K562 (cell line): ENCODE data around the gene IFT122. TPM values are rescaled to one million over a fixed set of nuclear protein-coding genes. Genes with fewer than 3 reads are reported as not detected.

Experiments
- BACH1 ChIP-seq: fragments of 200-800 bp; sonication (Bioruptor generic); IDR thresholded peaks from 2 replicates; pipeline ENCODE4 v1.6.1; 2016; ENCODE audit warnings: missing genetic modification characterization, missing compliant biosample characterization
- BRD9 ChIP-seq: fragments of 450-650 bp; IDR thresholded peaks from 2 replicates; pipeline ENCODE4 v1.6.1; 2018; ENCODE audit warnings: low read depth; ENCODE audit not compliant: partially characterized antibody
- CHD4 ChIP-seq: fragments of 200-600 bp; sonication (generic); IDR thresholded peaks from 3 replicates; pipeline ENCODE4 v1.6.1; 2012; ENCODE audit warnings: low read depth, mild to moderate bottlenecking, mixed read lengths, low read length, inconsistent platforms; ENCODE audit not compliant: insufficient read depth, insufficient replicate concordance, poor library complexity, severe bottlenecking
- DIDO1 ChIP-seq: fragments of 450-650 bp; IDR thresholded peaks from 2 replicates; pipeline ENCODE4 v1.6.1; 2016; ENCODE audit warnings: low read depth, missing biosample characterization, missing genetic modification characterization
- HNRNPH1 ChIP-seq: fragments of 200-400 bp; formaldehyde crosslinking; optimal IDR thresholded peaks from 2 replicates; pipeline ENCODE3; 2017; ENCODE audit warnings: low read depth, mild to moderate bottlenecking, low read length, moderate library complexity
- KAT2B ChIP-seq: IDR thresholded peaks from one replicate; pipeline ENCODE4 v1.6.1; 2012; ENCODE audit warnings: low read depth, mild to moderate bottlenecking, control low read depth, inconsistent platforms, low read length, moderate library complexity
- NR2C2 ChIP-seq, 2 experiments: fragments of 200-800 bp in 1 of 2; sonication (Bioruptor generic) in 1 of 2; sonication (generic) in 1 of 2; formaldehyde crosslinking in 1 of 2; IDR thresholded peaks; 2 replicates each; pipeline versions ENCODE4 v1.6.1 to v1.8.0; 2016 to 2022; ENCODE audit warnings: mild to moderate bottlenecking in 1 of 2, missing compliant biosample characterization in 1 of 2, missing genetic modification characterization in 1 of 2, missing genetic modification reagents in 1 of 2
- POLR2A ChIP-seq: fragments of 450-650 bp; conservative IDR thresholded peaks from 2 replicates; pipeline ENCODE4 v1.6.1; 2016
- TGIF2 ChIP-seq: sonication (generic); formaldehyde crosslinking; IDR thresholded peaks from 2 replicates; pipeline ENCODE4 v1.8.1; 2022; ENCODE audit warnings: mild to moderate bottlenecking, missing genetic modification reagents, moderate library complexity
- TRIM24 ChIP-seq, 2 experiments: fragments of 450-650 bp; IDR thresholded peaks; 2 replicates each; pipeline ENCODE4 v1.6.1; 2016
- ZNF274 ChIP-seq: IDR thresholded peaks from 2 replicates; pipeline ENCODE4 v1.6.1; 2011; ENCODE audit warnings: low read depth, mild to moderate bottlenecking, low read length, moderate library complexity, borderline replicate concordance
- ZNF3 ChIP-seq: fragments of 250-450 bp; sonication (Bioruptor Pico); IDR thresholded peaks from 2 replicates; pipeline ENCODE4 v1.5.0; 2021; ENCODE audit warnings: mild to moderate bottlenecking, moderate library complexity
- ZNF551 ChIP-seq: fragments of 250-450 bp; sonication (Bioruptor Pico); IDR thresholded peaks from 2 replicates; pipeline ENCODE4 v1.5.0; 2021; ENCODE audit warnings: mild to moderate bottlenecking, moderate library complexity
- polyA plus RNA-seq, 8 experiments: library from polyadenylated mRNA; depleted of rRNA in 4 of 8; stranded (reverse) in 5 of 8; unstranded in 3 of 8; fragments of >200 nt; fragmentation: Nextera tagmentation in 2 of 8; fragmentation: Illumina TruSeq in 1 of 8; extraction: Ambion mirVana in 2 of 8; extraction: Trizol in 1 of 8; gene quantifications; 2 replicates each; pipeline versions ENCODE4 v1.2.1 to v1.2.3, GENCODE V29; 2011 to 2014; ENCODE audit warnings: inconsistent platforms in 1 of 8, missing spikeins in 1 of 8
- total RNA-seq, 7 experiments: library from RNA; depleted of rRNA in 6 of 7; stranded (reverse); fragments of >200 nt in 6 of 7; fragmentation: Illumina TruSeq in 2 of 7; extraction: Trizol in 2 of 7; gene quantifications; 2 replicates each; pipeline versions ENCODE4 v1.2.1 to v1.2.3, GENCODE V29; 2011 to 2021; ENCODE audit warnings: low replicate concordance in 1 of 7
- TF ChIP-seq, protein P1 (sequence below), 3 experiments: fragments of 200-800 bp in 1 of 3; fragments of 250-450 bp in 1 of 3; fragments of 450-650 bp in 1 of 3; sonication (Bioruptor Pico) in 1 of 3; sonication (Bioruptor generic) in 1 of 3; formaldehyde crosslinking in 1 of 3; IDR thresholded peaks; 2 replicates each; pipeline versions ENCODE4 v1.6.1 to v1.8.0; 2016 to 2022; ENCODE audit warnings: mild to moderate bottlenecking in 2 of 3, missing genetic modification characterization in 2 of 3, missing compliant biosample characterization in 1 of 3, moderate library complexity in 1 of 3
- TF ChIP-seq, protein P2 (sequence below): fragments of 250-450 bp; sonication (Bioruptor Pico); IDR thresholded peaks from 2 replicates; pipeline ENCODE4 v1.5.0; 2021; ENCODE audit warnings: mild to moderate bottlenecking, borderline replicate concordance
- TF ChIP-seq, protein P3 (sequence below): fragments of 250-450 bp; sonication (Bioruptor Pico); IDR thresholded peaks from 2 replicates; pipeline ENCODE4 v1.4.0; 2020; ENCODE audit warnings: mild to moderate bottlenecking, moderate library complexity
- TF ChIP-seq, protein P4 (sequence below): sonication (generic); formaldehyde crosslinking; IDR thresholded peaks from 2 replicates; pipeline ENCODE4 v1.9.0; 2022; ENCODE audit warnings: mild to moderate bottlenecking, missing genetic modification reagents

The IFT122 gene
- total and polyA plus RNA-seq, 9 of the 15 experiments (the other 6 are each of a cell fraction or from before 2014, with no cell fraction given), result 2.4 to 11.5 (median 7.7) TPM

DNA sequence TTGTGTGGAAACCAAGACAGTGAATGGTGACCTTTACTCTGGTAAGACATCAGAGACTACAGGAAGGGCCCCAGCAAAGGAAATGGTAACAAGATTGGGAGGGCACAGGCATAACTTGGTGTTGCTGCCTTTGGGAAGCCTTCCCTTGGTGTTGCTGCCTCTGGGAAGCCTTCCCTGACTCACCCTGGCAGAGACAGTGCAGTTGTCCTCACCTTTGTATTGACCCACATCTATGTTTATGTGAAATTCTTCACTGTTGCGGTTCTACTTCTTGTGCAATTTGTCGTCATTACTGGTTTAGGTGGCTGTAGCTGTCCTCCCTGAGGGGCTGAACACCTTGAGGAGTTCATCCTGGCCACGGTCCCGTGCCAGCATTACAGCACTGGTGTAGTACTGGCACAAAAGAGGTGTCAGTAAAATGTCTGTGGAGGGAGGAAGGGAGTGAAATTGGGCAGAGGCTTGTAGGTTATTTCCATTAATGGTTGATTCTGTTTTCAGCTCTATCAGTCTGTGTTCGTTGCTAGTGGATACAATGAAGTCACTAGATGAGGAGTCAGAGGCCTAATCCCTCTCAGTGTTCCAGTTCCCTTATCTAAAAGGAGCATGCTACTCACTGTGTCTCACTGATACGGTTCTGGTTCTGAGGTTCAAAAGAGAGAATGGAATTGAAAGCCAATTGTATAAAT is 21.6 kb downstream of the IFT122 start (continued):
- TF ChIP-seq, protein P1, sequence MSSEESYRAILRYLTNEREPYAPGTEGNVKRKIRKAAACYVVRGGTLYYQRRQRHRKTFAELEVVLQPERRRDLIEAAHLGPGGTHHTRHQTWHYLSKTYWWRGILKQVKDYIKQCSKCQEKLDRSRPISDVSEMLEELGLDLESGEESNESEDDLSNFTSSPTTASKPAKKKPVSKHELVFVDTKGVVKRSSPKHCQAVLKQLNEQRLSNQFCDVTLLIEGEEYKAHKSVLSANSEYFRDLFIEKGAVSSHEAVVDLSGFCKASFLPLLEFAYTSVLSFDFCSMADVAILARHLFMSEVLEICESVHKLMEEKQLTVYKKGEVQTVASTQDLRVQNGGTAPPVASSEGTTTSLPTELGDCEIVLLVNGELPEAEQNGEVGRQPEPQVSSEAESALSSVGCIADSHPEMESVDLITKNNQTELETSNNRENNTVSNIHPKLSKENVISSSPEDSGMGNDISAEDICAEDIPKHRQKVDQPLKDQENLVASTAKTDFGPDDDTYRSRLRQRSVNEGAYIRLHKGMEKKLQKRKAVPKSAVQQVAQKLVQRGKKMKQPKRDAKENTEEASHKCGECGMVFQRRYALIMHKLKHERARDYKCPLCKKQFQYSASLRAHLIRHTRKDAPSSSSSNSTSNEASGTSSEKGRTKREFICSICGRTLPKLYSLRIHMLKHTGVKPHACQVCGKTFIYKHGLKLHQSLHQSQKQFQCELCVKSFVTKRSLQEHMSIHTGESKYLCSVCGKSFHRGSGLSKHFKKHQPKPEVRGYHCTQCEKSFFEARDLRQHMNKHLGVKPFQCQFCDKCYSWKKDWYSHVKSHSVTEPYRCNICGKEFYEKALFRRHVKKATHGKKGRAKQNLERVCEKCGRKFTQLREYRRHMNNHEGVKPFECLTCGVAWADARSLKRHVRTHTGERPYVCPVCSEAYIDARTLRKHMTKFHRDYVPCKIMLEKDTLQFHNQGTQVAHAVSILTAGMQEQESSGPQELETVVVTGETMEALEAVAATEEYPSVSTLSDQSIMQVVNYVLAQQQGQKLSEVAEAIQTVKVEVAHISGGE (CRISPR knock-in tag; IDR thresholded peaks at IDR 0.05), result peak in 1 of 3 experiments; percentile 53; a peak in 1 of 6 replicates
- TF ChIP-seq KAT2B, result no peak
- TF ChIP-seq HNRNPH1, result no peak
- TF ChIP-seq BRD9, result no peak
- peak; percentile 63 to 68 for TF ChIP-seq TRIM24 (IDR thresholded peaks at IDR 0.05)
- TF ChIP-seq, protein P2, sequence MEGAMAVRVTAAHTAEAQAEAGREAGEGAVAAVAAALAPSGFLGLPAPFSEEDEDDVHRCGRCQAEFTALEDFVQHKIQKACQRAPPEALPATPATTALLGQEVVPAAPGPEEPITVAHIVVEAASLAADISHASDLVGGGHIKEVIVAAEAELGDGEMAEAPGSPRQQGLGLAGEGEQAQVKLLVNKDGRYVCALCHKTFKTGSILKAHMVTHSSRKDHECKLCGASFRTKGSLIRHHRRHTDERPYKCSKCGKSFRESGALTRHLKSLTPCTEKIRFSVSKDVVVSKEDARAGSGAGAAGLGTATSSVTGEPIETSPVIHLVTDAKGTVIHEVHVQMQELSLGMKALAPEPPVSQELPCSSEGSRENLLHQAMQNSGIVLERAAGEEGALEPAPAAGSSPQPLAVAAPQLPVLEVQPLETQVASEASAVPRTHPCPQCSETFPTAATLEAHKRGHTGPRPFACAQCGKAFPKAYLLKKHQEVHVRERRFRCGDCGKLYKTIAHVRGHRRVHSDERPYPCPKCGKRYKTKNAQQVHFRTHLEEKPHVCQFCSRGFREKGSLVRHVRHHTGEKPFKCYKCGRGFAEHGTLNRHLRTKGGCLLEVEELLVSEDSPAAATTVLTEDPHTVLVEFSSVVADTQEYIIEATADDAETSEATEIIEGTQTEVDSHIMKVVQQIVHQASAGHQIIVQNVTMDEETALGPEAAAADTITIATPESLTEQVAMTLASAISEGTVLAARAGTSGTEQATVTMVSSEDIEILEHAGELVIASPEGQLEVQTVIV (CRISPR knock-in tag), result no peak
- no peak for TF ChIP-seq NR2C2 (CRISPR knock-in tag; IDR thresholded peaks at IDR 0.05)
- TF ChIP-seq NR2C2 (tag; IDR thresholded peaks at IDR 0.05), result peak; percentile 64
- no peak for TF ChIP-seq POLR2A
- no peak for TF ChIP-seq ZNF551 (CRISPR knock-in tag)
- TF ChIP-seq CHD4, result no peak
- TF ChIP-seq TGIF2, result no peak
- no peak for TF ChIP-seq ZNF274
- no peak for TF ChIP-seq ZNF3 (CRISPR knock-in tag)
- TF ChIP-seq, protein P3, sequence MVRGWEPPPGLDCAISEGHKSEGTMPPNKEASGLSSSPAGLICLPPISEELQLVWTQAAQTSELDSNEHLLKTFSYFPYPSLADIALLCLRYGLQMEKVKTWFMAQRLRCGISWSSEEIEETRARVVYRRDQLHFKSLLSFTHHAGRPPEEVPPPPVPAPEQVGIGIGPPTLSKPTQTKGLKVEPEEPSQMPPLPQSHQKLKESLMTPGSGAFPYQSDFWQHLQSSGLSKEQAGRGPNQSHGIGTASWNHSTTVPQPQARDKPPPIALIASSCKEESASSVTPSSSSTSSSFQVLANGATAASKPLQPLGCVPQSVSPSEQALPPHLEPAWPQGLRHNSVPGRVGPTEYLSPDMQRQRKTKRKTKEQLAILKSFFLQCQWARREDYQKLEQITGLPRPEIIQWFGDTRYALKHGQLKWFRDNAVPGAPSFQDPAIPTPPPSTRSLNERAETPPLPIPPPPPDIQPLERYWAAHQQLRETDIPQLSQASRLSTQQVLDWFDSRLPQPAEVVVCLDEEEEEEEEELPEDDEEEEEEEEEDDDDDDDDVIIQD (CRISPR knock-in tag), result no peak
- no peak for TF ChIP-seq DIDO1 (tag)
- TF ChIP-seq, protein P4, sequence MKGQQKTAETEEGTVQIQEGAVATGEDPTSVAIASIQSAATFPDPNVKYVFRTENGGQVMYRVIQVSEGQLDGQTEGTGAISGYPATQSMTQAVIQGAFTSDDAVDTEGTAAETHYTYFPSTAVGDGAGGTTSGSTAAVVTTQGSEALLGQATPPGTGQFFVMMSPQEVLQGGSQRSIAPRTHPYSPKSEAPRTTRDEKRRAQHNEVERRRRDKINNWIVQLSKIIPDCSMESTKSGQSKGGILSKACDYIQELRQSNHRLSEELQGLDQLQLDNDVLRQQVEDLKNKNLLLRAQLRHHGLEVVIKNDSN (CRISPR knock-in tag), result no peak
- TF ChIP-seq BACH1 (tag), result no peak
